OCI-LY7 (cell line): ENCODE results near the gene POLR3F.

Source experiments
- EZH2phosphoT487 ChIP-seq: fragments of 200-600 bp; sonication (generic); IDR thresholded peaks from 2 replicates; pipeline ENCODE4 v1.6.1; 2018; ENCODE audit warnings: low read depth, borderline replicate concordance, mild to moderate bottlenecking, mixed run types, antibody characterized with exemption, low read length, moderate library complexity, mixed read lengths
- TF ChIP-seq, protein P1 (sequence below): fragments of 200-600 bp; sonication (generic); conservative IDR thresholded peaks from 2 replicates; pipeline ENCODE4 v1.5.1; 2014; ENCODE audit warnings: mild to moderate bottlenecking, antibody characterized with exemption, low read length, moderate library complexity, mixed read lengths

DNA sequence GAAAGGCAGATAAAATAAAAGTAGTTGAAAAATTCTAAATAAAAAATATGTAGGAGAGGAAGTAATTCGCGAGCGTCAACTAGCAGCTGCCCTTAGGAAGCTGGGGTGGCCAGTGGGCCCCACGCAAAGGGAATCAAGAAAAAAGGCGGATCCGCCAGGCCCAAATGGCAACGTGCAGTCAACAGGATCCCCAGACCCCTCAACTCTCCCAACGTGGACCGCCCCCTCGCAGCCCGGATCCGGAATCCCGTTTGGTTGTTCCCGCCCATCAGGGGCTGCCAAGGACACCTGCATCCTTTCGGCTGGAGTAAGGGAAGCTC lies 656 bp upstream of the POLR3F start:
- TF ChIP-seq, protein P1, sequence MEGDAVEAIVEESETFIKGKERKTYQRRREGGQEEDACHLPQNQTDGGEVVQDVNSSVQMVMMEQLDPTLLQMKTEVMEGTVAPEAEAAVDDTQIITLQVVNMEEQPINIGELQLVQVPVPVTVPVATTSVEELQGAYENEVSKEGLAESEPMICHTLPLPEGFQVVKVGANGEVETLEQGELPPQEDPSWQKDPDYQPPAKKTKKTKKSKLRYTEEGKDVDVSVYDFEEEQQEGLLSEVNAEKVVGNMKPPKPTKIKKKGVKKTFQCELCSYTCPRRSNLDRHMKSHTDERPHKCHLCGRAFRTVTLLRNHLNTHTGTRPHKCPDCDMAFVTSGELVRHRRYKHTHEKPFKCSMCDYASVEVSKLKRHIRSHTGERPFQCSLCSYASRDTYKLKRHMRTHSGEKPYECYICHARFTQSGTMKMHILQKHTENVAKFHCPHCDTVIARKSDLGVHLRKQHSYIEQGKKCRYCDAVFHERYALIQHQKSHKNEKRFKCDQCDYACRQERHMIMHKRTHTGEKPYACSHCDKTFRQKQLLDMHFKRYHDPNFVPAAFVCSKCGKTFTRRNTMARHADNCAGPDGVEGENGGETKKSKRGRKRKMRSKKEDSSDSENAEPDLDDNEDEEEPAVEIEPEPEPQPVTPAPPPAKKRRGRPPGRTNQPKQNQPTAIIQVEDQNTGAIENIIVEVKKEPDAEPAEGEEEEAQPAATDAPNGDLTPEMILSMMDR: no peak
- TF ChIP-seq EZH2phosphoT487: no peak
